C4-2B (cell line): ENCODE measurements around the gene MFSD2A.

Experiments
- ZFX ChIP-seq: fragments of 450-650 bp; IDR thresholded peaks from 2 replicates; pipeline ENCODE4 v1.6.1; 2017
- TF ChIP-seq, protein P1 (sequence below): fragments of 450-650 bp; conservative IDR thresholded peaks from 2 replicates; pipeline ENCODE4 v1.5.1; 2017; ENCODE audit warnings: mild to moderate bottlenecking

DNA sequence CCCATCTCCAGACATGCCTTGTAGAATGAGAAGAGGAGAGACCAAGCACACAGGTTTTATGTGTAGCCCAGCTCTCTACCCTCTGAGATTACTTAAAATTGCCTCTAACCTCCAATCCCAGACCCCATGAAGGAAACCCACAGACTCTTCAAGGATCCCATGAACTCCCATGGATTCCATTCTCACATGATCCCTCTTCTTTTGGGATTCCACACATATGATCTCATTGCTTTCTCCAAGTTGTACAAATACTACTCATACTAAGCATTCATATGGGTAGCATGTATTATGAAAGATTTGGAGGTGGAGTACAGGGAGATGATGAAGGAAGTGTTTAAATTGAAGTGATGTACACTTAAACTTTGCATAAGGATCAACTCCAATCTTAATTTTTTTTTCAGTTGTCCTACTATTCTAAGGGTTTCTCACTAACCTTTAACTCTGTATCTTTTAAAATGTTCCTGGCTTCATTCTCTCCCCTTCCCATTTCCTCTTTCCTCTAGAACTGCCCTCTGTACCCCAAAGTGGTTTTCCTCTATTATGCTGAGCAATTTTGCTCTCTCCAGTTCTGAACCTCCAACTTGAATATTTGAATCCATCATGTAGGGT lies 41.6 kb downstream of the MFSD2A start:
- TF ChIP-seq, protein P1, sequence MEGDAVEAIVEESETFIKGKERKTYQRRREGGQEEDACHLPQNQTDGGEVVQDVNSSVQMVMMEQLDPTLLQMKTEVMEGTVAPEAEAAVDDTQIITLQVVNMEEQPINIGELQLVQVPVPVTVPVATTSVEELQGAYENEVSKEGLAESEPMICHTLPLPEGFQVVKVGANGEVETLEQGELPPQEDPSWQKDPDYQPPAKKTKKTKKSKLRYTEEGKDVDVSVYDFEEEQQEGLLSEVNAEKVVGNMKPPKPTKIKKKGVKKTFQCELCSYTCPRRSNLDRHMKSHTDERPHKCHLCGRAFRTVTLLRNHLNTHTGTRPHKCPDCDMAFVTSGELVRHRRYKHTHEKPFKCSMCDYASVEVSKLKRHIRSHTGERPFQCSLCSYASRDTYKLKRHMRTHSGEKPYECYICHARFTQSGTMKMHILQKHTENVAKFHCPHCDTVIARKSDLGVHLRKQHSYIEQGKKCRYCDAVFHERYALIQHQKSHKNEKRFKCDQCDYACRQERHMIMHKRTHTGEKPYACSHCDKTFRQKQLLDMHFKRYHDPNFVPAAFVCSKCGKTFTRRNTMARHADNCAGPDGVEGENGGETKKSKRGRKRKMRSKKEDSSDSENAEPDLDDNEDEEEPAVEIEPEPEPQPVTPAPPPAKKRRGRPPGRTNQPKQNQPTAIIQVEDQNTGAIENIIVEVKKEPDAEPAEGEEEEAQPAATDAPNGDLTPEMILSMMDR, result no peak
- TF ChIP-seq ZFX, result no peak
